Neural cell (in vitro differentiated cells): ENCODE data around the gene PRDM13. TPM values are rescaled to one million over a fixed set of nuclear protein-coding genes. Genes with fewer than 3 reads are reported as not detected.

ENCODE experiments used
- H2AFZ ChIP-seq: fragments of 200-600, 300-800 bp; sonication (generic), shearing (Covaris generic); 2 replicates; pipeline ENCODE4 v1.6.0; 2014; ENCODE audit warnings: low read depth, mild to moderate bottlenecking, antibody characterized with exemption, low read length, moderate library complexity
- H3F3A ChIP-seq: fragments of 200-600 bp; shearing (Covaris generic); 2 replicates; pipeline ENCODE4 v1.6.1; 2016; ENCODE audit warnings: mild to moderate bottlenecking, moderate library complexity, mixed read lengths, antibody characterized with exemption, low read length; ENCODE audit not compliant: insufficient read depth, poor library complexity, severe bottlenecking
- H3K27ac ChIP-seq: fragments of 200-600, 300-800 bp; sonication (generic), shearing (Covaris generic); 2 replicates; pipeline ENCODE4 v1.5.1; 2014; ENCODE audit warnings: mild to moderate bottlenecking, low read length, moderate library complexity
- H3K27me3 ChIP-seq: fragments of 300-800, 200-600 bp; sonication (generic), shearing (Covaris generic); 2 replicates; pipeline ENCODE4 v1.6.0; 2014; ENCODE audit warnings: mild to moderate bottlenecking, low read depth, low read length, moderate library complexity; ENCODE audit not compliant: insufficient read depth
- H3K36me3 ChIP-seq: fragments of 300-800, 200-600 bp; sonication (generic), shearing (Covaris generic); 2 replicates; pipeline ENCODE4 v1.5.1; 2014; ENCODE audit warnings: mild to moderate bottlenecking, antibody characterized with exemption, low read length, moderate library complexity; ENCODE audit not compliant: insufficient read depth
- H3K4me2 ChIP-seq: fragments of 300-800, 200-600 bp; sonication (generic), shearing (Covaris generic); 2 replicates; pipeline ENCODE4 v1.6.0; 2014; ENCODE audit warnings: mild to moderate bottlenecking, low read length
- H3K4me3 ChIP-seq: fragments of 300-800, 200-600 bp; sonication (generic), shearing (Covaris generic); 2 replicates; pipeline ENCODE4 v1.5.1; 2014; ENCODE audit warnings: mild to moderate bottlenecking, low read length, moderate library complexity
- H3K79me2 ChIP-seq: fragments of 200-600 bp; shearing (Covaris generic); replicated peaks from 2 replicates; pipeline ENCODE4 v1.6.0; 2014; ENCODE audit warnings: mild to moderate bottlenecking, low read length, moderate library complexity; ENCODE audit not compliant: insufficient read depth
- H3K9ac ChIP-seq: fragments of 300-800, 200-600 bp; sonication (generic), shearing (Covaris generic); 2 replicates; pipeline ENCODE4 v1.6.1; 2016; ENCODE audit warnings: mild to moderate bottlenecking, low read length, mixed read lengths
- H3K9me2 ChIP-seq: fragments of 200-600 bp; shearing (Covaris generic); 2 replicates; pipeline ENCODE4 v1.6.1; 2016; ENCODE audit warnings: mild to moderate bottlenecking, low read length, mixed read lengths; ENCODE audit not compliant: insufficient read depth
- H3K9me3 ChIP-seq: fragments of 200-600, 300-800 bp; sonication (generic), shearing (Covaris generic); 2 replicates; pipeline ENCODE4 v1.6.1; 2016; ENCODE audit warnings: mild to moderate bottlenecking, mixed run types, low read length, moderate library complexity, mixed read lengths
- H4K20me1 ChIP-seq: fragments of 200-600 bp; shearing (Covaris generic); 2 replicates; pipeline ENCODE4 v1.6.1; 2016; ENCODE audit warnings: mild to moderate bottlenecking, mixed run types; ENCODE audit not compliant: insufficient read depth
- CTCF ChIP-seq: fragments of 450-650 bp; IDR thresholded peaks from 2 replicates; pipeline ENCODE4 v1.5.1; 2014; ENCODE audit warnings: antibody characterized with exemption, mild to moderate bottlenecking, moderate library complexity; ENCODE audit not compliant: poor library complexity, severe bottlenecking
- EP300 ChIP-seq: fragments of 450-650 bp; conservative IDR thresholded peaks from 2 replicates; pipeline ENCODE4 v1.6.1; 2014; ENCODE audit warnings: antibody characterized with exemption, mild to moderate bottlenecking, moderate library complexity; ENCODE audit not compliant: poor library complexity, severe bottlenecking
- EZH2 ChIP-seq: fragments of 200-600, 300-800 bp; shearing (Covaris generic), sonication (generic); IDR thresholded peaks from 2 replicates; pipeline ENCODE4 v1.6.1; 2014; ENCODE audit warnings: antibody characterized with exemption, low read length, borderline replicate concordance, mild to moderate bottlenecking; ENCODE audit not compliant: insufficient read depth, poor library complexity, severe bottlenecking
- MXI1 ChIP-seq: fragments of 450-650 bp; conservative IDR thresholded peaks from 2 replicates; pipeline ENCODE4 v1.6.1; 2014; ENCODE audit warnings: antibody characterized with exemption, mild to moderate bottlenecking; ENCODE audit not compliant: poor library complexity, severe bottlenecking
- POLR2AphosphoS5 ChIP-seq: IDR thresholded peaks from 2 replicates; pipeline ENCODE4 v1.6.1; 2012
- RAD21 ChIP-seq: fragments of 450-650 bp; conservative IDR thresholded peaks from 2 replicates; pipeline ENCODE4 v1.6.1; 2014; ENCODE audit warnings: antibody characterized with exemption, mild to moderate bottlenecking, moderate library complexity
- REST ChIP-seq: IDR thresholded peaks from 2 replicates; pipeline ENCODE4 v1.6.1; 2012; ENCODE audit warnings: borderline replicate concordance
- SMC3 ChIP-seq: fragments of 450-650 bp; conservative IDR thresholded peaks from 2 replicates; pipeline ENCODE4 v1.6.1; 2014; ENCODE audit warnings: antibody characterized with exemption, mild to moderate bottlenecking, moderate library complexity; ENCODE audit not compliant: poor library complexity
- TAF1 ChIP-seq: IDR thresholded peaks from 2 replicates; pipeline ENCODE4 v1.6.1; 2012; ENCODE audit warnings: low read depth
- polyA plus RNA-seq: library from polyadenylated mRNA; depleted of rRNA; stranded (reverse); fragments of >200 nt; gene quantifications from 2 replicates; pipeline ENCODE4 v1.2.3, GENCODE V29; 2014

PRDM13 gene
- polyA plus RNA-seq, 1 donor from 2014 or later, result not detected

GRCh38 chr6:99617131-99617530 lies 10.5 kb downstream of the PRDM13 start:
- no peak overlapping the region for H3K4me3 ChIP-seq
- H3K9me2 ChIP-seq, result no peaks in the 10 kb centered on the region
- H3K79me2 ChIP-seq, result no peaks in the 10 kb centered on the region
- H3K9ac ChIP-seq, result no peak overlapping the region
- TF ChIP-seq CTCF, result no peak
- no peak for TF ChIP-seq MXI1
- no peak for TF ChIP-seq REST
- TF ChIP-seq SMC3, result no peak
- TF ChIP-seq RAD21, result no peak
- no peak for TF ChIP-seq EZH2
- no peak for TF ChIP-seq EP300
- TF ChIP-seq POLR2AphosphoS5, result no peak
- no peak for TF ChIP-seq TAF1
- H3K9me3 ChIP-seq, result peaks cover 15% of the 10 kb centered on the region
- H3K36me3 ChIP-seq, result no peaks in the 10 kb centered on the region
- no peak overlapping the region for H3K4me2 ChIP-seq
- no peak overlapping the region for H3K27ac ChIP-seq
- H2AFZ ChIP-seq, result no peak overlapping the region
- H4K20me1 ChIP-seq, result no peaks in the 10 kb centered on the region
- no peaks in the 10 kb centered on the region for H3F3A ChIP-seq
- peaks cover 100% of the 10 kb centered on the region for H3K27me3 ChIP-seq

GRCh38 chr6:99618649-99619408 lies 12.2 kb downstream of the PRDM13 start:
- no peaks in the 10 kb centered on the region for H3K79me2 ChIP-seq
- TF ChIP-seq MXI1 (no peak), EP300 (no peak), POLR2AphosphoS5 (no peak), SMC3 (no peak), REST (no peak), CTCF (no peak), TAF1 (no peak)
- peaks cover 15% of the 10 kb centered on the region for H3K9me3 ChIP-seq
- H3F3A ChIP-seq, result no peaks in the 10 kb centered on the region
- H3K27me3 ChIP-seq, result peaks cover 97% of the 10 kb centered on the region
- H3K4me3 ChIP-seq, result no peak overlapping the region
- no peaks in the 10 kb centered on the region for H4K20me1 ChIP-seq
- no peaks in the 10 kb centered on the region for H3K9me2 ChIP-seq
- H2AFZ ChIP-seq, result no peak overlapping the region
- H3K36me3 ChIP-seq, result no peaks in the 10 kb centered on the region
- no peak overlapping the region for H3K4me2 ChIP-seq
- no peak overlapping the region for H3K9ac ChIP-seq
- H3K27ac ChIP-seq, result no peak overlapping the region
